ENCODE results near the gene IGSF3. TPM values are rescaled to one million over a fixed set of nuclear protein-coding genes. Genes with fewer than 3 reads are reported as not detected.
"Not testable (repeated sequence)": the region's sequence is repeated elsewhere in the genome, so short reads cannot be mapped to it uniquely, and the experiment has no call there.

IGSF3 gene
- total RNA-seq, 1 donor from 2014 or later = 2.1 TPM

DNA sequence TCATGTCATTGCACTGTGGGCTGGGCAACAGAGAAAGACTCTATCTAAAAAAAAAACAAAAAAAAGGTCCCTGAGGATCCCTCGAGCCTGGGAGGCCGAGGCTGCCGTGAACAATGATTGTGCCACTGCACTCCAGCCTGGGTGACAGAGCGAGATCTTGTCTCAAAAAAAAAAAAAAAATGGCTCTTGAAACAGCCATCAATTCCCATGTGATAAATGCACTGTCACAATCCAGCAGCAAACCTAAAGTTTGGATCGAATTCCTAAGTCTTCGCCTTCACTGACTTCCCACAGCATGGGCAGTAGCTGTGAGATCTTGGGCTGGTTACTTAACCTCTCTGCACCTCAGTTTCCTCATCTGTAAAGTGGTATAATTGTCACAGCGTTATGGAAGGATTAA is 43.5 kb downstream of the IGSF3 start:
- Mint-ChIP-seq H3K9me3 (no peaks in the 10 kb centered on the region), H3K27ac (no peak overlapping the region), H3K36me3 (ENCODE audit: low read depth) (no peaks in the 10 kb centered on the region), H3K27me3 (peaks cover 13% of the 10 kb centered on the region), H3K4me3 (no peak overlapping the region), H3K4me1 (peaks cover 6% of the 10 kb centered on the region)
- no peak for DNase-seq
- intact Hi-C loops (cut with micrococcal nuclease) = no loop called here

DNA sequence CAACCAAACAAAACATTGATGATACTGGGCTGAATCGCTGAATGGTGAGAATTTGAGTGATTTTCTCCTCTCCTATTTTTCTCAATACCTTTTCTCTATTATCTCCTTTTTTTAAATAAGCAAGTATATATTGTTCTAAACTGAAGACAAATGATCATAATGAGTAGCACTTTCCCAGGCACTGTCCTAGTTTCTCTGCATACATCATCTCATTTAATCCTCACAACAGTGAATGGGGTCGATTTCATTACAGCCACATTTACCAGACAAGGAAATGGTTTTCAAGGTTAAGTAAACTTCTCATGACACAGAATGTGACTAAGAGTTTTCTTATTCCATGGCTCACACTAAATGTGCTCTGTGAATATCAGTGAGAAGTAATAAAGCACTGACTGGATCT is 45.0 kb downstream of the IGSF3 start:
- H3K27me3 Mint-ChIP-seq = peaks cover 19% of the 10 kb centered on the region
- H3K4me1 Mint-ChIP-seq; intact Hi-C loops (cut with micrococcal nuclease); H3K36me3 Mint-ChIP-seq (ENCODE audit: low read depth); H3K4me3 Mint-ChIP-seq; DNase-seq; H3K9me3 Mint-ChIP-seq; H3K27ac Mint-ChIP-seq: not testable (repeated sequence)

DNA sequence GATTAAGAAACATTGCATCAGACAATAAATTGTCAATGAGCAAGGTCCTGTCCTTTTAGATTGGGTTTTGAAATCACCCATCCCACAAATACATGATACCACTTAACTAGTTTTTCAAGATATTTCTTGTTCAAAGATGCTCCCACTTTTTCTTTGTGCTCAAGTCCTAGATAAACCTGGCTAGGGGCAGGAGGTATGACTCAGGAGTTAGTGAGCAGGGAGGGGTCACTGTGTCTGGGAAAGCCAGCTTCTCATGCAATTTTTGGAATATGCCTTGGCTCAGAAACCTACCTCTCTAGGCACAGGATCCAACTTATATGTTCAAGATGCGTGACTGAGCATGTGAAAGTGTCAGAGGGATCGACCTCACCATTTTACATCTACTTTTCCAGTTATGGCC is 45.8 kb downstream of the IGSF3 start:
- H3K9me3 Mint-ChIP-seq; DNase-seq; H3K27ac Mint-ChIP-seq; intact Hi-C loops (cut with micrococcal nuclease); H3K36me3 Mint-ChIP-seq (ENCODE audit: low read depth); H3K4me3 Mint-ChIP-seq; H3K4me1 Mint-ChIP-seq: not testable (repeated sequence)
- H3K27me3 Mint-ChIP-seq = peaks cover 19% of the 10 kb centered on the region

DNA sequence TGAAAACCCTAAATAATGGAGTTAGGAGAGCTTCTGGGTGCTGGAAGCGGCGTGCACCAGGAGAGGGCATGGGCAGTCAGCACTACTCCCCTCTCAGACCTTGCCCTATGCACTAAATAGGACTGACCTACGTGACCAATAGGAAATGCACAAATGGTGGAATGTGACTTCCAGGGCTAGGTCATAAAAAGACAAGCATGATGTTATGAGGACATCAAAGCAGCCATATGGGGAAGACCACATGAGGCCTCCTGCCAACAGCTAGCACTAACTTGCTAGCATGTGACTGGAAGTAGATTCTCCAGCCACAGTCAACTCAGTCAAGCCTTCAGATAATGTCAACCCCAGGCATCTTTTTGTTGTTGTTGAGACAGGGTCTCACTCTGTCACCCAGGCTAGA is 47.1 kb downstream of the IGSF3 start:
- H3K4me1 Mint-ChIP-seq; H3K36me3 Mint-ChIP-seq (ENCODE audit: low read depth): not testable (repeated sequence)

GRCh38 chr1:116619106-116619505 is 48.4 kb downstream of the IGSF3 start:
- H3K4me1 Mint-ChIP-seq; H3K9me3 Mint-ChIP-seq; H3K4me3 Mint-ChIP-seq; DNase-seq; H3K27ac Mint-ChIP-seq; H3K36me3 Mint-ChIP-seq (ENCODE audit: low read depth); intact Hi-C loops (cut with micrococcal nuclease): not testable (repeated sequence)
- H3K27me3 Mint-ChIP-seq = peaks cover 18% of the 10 kb centered on the region

More for the DNA sequence above, 47.1 kb downstream of the IGSF3 start:
- H3K9me3 Mint-ChIP-seq; H3K4me3 Mint-ChIP-seq; DNase-seq; H3K27ac Mint-ChIP-seq; intact Hi-C loops (cut with micrococcal nuclease): not testable (repeated sequence)
- peaks cover 18% of the 10 kb centered on the region for H3K27me3 Mint-ChIP-seq

GRCh38 chr1:116617808-116618207 is 49.7 kb downstream of the IGSF3 start:
- H3K4me3 Mint-ChIP-seq; H3K9me3 Mint-ChIP-seq; H3K4me1 Mint-ChIP-seq; DNase-seq; H3K27ac Mint-ChIP-seq; H3K36me3 Mint-ChIP-seq (ENCODE audit: low read depth); intact Hi-C loops (cut with micrococcal nuclease): not testable (repeated sequence)
- H3K27me3 Mint-ChIP-seq = peaks cover 18% of the 10 kb centered on the region

- H3K4me1 Mint-ChIP-seq; H3K27ac Mint-ChIP-seq; intact Hi-C loops (cut with micrococcal nuclease); DNase-seq; H3K4me3 Mint-ChIP-seq; H3K36me3 Mint-ChIP-seq (ENCODE audit: low read depth); H3K9me3 Mint-ChIP-seq: not testable (repeated sequence)
- peaks cover 14% of the 10 kb centered on the region for H3K27me3 Mint-ChIP-seq
These were observed 53.7 kb downstream of the IGSF3 start for GRCh38 chr1:116613825-116614224.

- H3K9me3 Mint-ChIP-seq; H3K4me3 Mint-ChIP-seq; H3K36me3 Mint-ChIP-seq (ENCODE audit: low read depth); H3K27ac Mint-ChIP-seq; intact Hi-C loops (cut with micrococcal nuclease); DNase-seq; H3K27me3 Mint-ChIP-seq: not testable (repeated sequence)
- peaks cover 16% of the 10 kb centered on the region for H3K4me1 Mint-ChIP-seq
These were observed 57.6 kb downstream of the IGSF3 start for GRCh38 chr1:116609801-116610371.

GRCh38 chr1:116608841-116609240 is 58.7 kb downstream of the IGSF3 start:
- intact Hi-C loops (cut with micrococcal nuclease); H3K36me3 Mint-ChIP-seq (ENCODE audit: low read depth); H3K27me3 Mint-ChIP-seq; H3K27ac Mint-ChIP-seq; H3K9me3 Mint-ChIP-seq; DNase-seq; H3K4me3 Mint-ChIP-seq: not testable (repeated sequence)
- H3K4me1 Mint-ChIP-seq = peaks cover 16% of the 10 kb centered on the region

DNA sequence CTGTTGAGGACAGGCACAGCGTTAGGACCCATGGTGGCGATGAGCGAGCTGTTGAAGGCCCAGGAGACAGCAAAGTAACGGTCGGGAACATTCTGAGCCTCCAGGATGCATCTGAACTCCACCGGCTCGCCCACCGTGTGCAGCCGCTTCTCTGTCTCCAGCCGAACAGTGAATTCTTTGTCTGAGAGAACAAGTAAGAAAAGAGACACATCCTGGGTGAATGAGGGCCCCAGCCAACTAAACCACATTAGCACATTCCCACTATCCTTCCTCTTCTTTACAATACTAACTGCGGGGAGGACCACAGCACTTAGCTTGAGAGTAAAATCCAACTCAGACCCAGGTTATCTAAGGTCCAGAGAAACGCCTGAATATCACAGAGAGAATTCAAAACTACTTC is 59.4 kb downstream of the IGSF3 start:
- H3K4me3 Mint-ChIP-seq; DNase-seq; H3K27me3 Mint-ChIP-seq; H3K36me3 Mint-ChIP-seq (ENCODE audit: low read depth); H3K9me3 Mint-ChIP-seq; intact Hi-C loops (cut with micrococcal nuclease): not testable (repeated sequence)
- Mint-ChIP-seq H3K27ac (peak overlapping the region; percentile 17), H3K4me1 (peaks cover 16% of the 10 kb centered on the region)

DNA sequence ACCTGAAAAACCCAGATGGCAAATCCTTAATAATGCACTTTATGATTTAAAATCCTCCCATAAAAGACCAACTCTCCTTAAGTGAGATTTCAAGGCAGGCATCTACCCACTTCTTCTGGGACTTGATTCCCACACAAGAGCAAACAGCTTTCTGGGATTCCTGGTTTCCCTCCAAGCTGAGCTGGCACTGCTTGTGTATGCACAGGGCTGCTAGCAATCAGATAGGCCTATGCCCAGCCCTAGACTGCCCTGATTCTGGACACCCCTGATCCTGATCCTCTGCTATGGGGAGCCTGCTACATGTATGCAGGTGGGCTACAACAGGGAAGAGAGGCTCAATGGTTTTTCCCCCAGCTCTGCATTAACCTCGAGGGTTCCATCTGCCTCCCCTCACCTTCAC is 60.1 kb downstream of the IGSF3 start:
- peaks cover 16% of the 10 kb centered on the region for H3K4me1 Mint-ChIP-seq
- H3K4me3 Mint-ChIP-seq; H3K27me3 Mint-ChIP-seq; DNase-seq; H3K36me3 Mint-ChIP-seq (ENCODE audit: low read depth); H3K27ac Mint-ChIP-seq; intact Hi-C loops (cut with micrococcal nuclease); H3K9me3 Mint-ChIP-seq: not testable (repeated sequence)

- H3K4me3 Mint-ChIP-seq; H3K36me3 Mint-ChIP-seq (ENCODE audit: low read depth); intact Hi-C loops (cut with micrococcal nuclease); H3K9me3 Mint-ChIP-seq; H3K27ac Mint-ChIP-seq; H3K27me3 Mint-ChIP-seq; DNase-seq: not testable (repeated sequence)
- peaks cover 14% of the 10 kb centered on the region for H3K4me1 Mint-ChIP-seq
These were observed 61.5 kb downstream of the IGSF3 start for GRCh38 chr1:116606067-116606466.

DNA sequence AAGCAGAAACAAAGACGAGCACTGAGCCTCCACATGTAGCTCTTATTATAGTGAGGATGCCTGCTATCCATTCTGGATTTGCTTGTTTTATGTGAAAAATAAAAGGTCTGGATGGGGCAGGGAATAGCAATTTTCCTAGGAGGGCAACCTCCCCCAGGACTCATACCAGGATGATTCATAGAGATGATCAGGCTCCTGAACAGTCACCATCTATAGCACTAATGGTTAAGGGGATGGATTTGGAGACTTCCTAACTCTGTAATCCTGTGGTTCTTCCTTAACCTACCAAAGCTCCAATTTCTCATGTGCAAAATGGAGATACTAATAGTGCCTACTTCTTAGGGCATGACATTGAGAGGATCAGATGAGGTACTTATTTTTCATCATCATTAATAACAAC is 62.2 kb downstream of the IGSF3 start:
- intact Hi-C loops (cut with micrococcal nuclease) = no loop called here
- Mint-ChIP-seq H3K9me3 (no peaks in the 10 kb centered on the region), H3K27ac (no peak overlapping the region), H3K27me3 (peaks cover 4% of the 10 kb centered on the region), H3K4me1 (peaks cover 14% of the 10 kb centered on the region), H3K36me3 (ENCODE audit: low read depth) (no peaks in the 10 kb centered on the region), H3K4me3 (no peak overlapping the region)
- DNase-seq = no peak

DNA sequence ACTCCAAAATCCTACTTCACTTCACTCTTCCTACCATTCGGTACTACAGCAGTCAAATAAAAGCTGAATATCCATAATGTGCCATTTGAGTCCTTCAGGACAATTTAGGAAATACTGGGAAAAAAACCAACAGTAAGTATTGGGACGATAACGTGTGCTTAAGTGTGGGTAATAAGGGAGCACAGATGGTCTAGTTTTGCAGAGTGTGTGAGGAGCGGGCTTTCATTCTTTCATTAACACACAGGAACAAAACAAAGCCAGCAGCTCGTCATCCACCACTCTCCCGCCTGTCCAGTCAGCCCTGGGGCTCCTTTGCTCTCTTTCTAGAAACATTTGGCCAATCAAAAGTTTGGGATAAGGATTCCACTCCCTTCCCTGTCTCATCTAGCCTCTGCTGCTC is 63.1 kb downstream of the IGSF3 start:
- DNase-seq; intact Hi-C loops (cut with micrococcal nuclease); H3K27me3 Mint-ChIP-seq; H3K4me3 Mint-ChIP-seq; H3K36me3 Mint-ChIP-seq (ENCODE audit: low read depth); H3K9me3 Mint-ChIP-seq; H3K27ac Mint-ChIP-seq: not testable (repeated sequence)
- H3K4me1 Mint-ChIP-seq = peaks cover 10% of the 10 kb centered on the region

DNA sequence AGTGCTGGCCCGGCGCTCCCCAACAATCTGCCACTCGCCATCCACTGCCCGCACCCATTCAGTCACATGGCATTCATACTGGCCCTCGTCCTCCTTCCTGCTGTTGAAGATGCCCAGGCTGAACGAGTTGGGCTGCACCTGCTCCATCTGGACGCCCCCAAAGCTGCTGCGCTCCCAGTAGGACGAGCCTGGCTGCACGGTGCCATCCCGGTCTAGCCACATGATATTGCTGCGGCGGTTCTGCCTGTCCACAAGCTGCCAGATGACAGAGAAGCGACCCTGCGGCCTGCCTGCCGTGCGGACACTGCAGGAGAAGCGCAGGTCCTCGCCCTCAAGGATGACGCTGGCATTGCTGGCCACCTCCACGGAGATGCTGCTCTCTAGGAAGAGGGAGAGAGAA is 63.9 kb downstream of the IGSF3 start:
- not testable (repeated sequence) for H3K27me3 Mint-ChIP-seq, H3K9me3 Mint-ChIP-seq, H3K4me3 Mint-ChIP-seq

More for the DNA sequence above, 63.9 kb downstream of the IGSF3 start:
- H3K27ac Mint-ChIP-seq; intact Hi-C loops (cut with micrococcal nuclease); H3K36me3 Mint-ChIP-seq (ENCODE audit: low read depth); H3K4me1 Mint-ChIP-seq; DNase-seq: not testable (repeated sequence)
